Left kidney (tissue), 2 donors: ENCODE data around the gene INAVA. TPM values are rescaled to one million over a fixed set of nuclear protein-coding genes. Genes with fewer than 3 reads are reported as not detected.
"Not testable (repeated sequence)": the region's sequence is repeated elsewhere in the genome, so short reads cannot be mapped to it uniquely, and the experiment has no call there.

Experiments
- DNase-seq: peaks from one replicate; pipeline ENCODE4 v3.0.0-alpha.2; 2013
- polyA plus RNA-seq: library from polyadenylated mRNA; unstranded; fragments of 120-200 nt; gene quantifications from one replicate; pipeline ENCODE4 v1.2.1, GENCODE V29; 2013; ENCODE audit not compliant: insufficient read length

Gene INAVA
- polyA plus RNA-seq, 1 donor, result 33.8 TPM

DNA sequence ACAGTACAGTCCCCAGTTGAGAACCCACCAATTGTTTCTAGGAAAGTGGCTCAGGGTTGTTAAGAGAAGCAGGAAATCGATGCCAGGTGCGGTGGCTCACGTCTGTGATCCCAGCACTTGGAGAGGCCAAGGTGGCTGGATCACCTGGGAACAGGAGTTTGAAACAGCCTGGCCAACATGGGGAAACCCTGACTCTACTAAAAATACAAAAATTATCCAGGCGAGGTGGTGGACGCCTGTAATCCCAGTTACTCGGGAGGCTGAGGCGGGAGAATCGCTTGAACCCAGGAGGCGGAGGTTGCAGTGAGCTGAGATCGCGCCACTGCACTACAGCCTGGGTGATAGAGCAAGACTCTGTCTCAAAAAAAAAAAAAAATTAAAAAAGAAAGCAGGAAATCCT is 67.5 kb downstream of the INAVA start:
- DNase-seq, result not testable (repeated sequence)

DNA sequence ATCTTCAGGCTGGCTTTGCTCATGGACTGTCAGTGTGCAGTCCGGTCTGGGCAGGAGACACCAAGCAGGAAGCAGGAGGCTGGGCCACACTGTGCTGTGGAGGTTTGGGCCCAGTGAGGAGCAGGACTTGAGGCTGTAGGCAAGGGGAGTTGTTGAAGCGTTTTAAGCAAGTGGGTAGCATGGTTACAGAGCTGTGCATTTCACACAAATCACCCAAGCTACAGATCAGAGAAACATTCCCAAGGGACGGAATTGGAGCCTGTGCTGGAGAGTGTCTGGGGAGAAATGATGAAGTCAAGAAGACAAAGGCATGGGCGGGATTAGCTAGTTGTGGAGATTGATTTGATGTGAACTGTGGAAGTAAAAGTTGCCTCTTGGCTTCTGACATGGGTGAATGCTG is 67.9 kb downstream of the INAVA start:
- DNase-seq, result no peak

DNA sequence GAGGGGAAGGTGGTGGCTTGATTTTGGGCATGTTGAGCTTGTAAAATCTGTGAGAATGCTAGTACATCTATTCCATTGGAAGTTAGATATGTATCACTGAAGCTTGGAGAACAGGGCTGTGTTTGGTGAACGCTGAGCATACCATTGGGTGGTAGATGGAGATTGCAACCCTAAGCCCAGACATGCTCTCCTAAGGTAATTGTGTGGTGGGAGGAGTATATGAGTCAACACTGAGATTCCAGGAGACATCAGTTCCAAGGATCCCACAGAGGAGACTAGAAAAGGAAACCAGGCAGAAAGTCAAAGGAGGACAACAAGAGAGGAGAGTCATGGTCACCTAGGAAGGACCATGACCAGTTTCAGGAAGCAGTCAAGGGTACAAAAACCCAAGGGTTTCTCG is 68.4 kb downstream of the INAVA start:
- no peak for DNase-seq

DNA sequence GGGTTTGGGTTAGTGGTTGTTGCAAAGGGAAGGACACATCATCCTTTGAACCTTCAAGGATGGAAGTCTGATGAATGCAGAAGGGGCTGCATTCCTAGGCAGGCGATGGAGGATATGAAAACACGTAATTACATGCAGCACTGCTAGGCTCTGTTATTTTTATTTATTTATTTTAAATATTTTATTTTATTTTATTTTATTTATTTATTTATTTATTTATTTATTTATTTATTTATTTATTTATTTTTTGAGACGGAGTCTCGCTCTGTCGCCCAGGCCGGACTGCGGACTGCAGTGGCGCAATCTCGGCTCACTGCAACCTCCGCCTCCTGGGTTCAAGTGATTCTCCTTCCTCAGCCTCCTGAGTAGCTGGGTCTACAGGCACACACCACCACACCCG is 69.2 kb downstream of the INAVA start:
- DNase-seq, result not testable (repeated sequence)

Other genes with a start within 250 kb of the INAVA start
- 38.2 TPM for gene DDX59, start 225.0 kb upstream of the INAVA start, polyA plus RNA-seq
- 48.1 TPM for gene CAMSAP2, start 156.0 kb upstream of the INAVA start, polyA plus RNA-seq
- gene GPR25, start 21.9 kb upstream of the INAVA start, polyA plus RNA-seq, result not detected
- gene KIF21B, start 128.8 kb downstream of the INAVA start, polyA plus RNA-seq, result 2.7 TPM
- gene CACNA1S, start 217.5 kb downstream of the INAVA start, polyA plus RNA-seq, result 0.53 TPM
- gene ASCL5, start 232.3 kb downstream of the INAVA start, polyA plus RNA-seq, result 0.15 TPM